DMS 273 treated with DMSO at 0.1 percent for 48 hours (cell line): ENCODE data around the gene PDHX.
"Not testable (repeated sequence)": the region's sequence is repeated elsewhere in the genome, so short reads cannot be mapped to it uniquely, and the experiment has no call there.

ENCODE experiments used
- DNase-seq: peaks from one replicate; lab custom pipeline; 2025; lab: John Stamatoyannopoulos, UW

The PDHX gene

DNA sequence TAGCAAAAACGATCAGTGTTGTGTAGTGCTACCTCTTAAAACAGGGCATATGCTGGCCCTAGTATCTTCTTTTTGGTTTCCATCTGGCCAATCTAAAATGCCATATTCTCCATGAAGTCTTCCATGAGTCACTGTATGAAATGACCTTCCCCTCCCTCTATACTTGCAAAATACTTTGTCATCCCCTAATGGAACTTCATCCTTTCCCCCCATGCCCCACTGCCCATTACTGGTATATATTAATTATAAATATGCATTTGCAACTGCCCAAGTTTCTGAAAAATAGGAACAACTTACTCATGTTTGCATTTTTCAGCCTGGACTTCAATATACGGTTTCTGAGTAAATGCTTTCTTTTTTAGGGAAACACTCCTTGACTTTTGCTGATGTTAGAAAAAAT lies 4.7 kb upstream of the PDHX start:
- DNase-seq = no peak

DNA sequence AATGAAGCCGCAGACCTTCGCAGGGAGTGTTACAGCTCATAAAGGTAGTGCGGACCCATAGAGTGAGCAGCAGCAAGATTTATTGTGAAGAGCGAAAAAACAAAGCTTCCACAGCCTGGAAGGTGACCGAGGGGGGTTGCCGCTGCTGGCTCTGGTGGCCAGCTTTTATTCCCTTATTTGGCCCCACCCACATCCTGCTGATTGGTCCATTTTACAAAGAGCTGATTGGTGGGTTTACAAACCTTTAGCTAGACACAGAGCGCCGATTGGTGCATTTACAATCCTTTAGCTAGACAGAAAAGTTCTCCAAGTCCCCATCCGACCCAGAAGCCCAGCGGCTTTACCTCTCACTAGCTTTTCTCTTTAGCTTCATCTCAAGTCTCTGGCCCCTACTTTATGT lies 2.9 kb upstream of the PDHX start:
- not testable (repeated sequence) for DNase-seq

DNA sequence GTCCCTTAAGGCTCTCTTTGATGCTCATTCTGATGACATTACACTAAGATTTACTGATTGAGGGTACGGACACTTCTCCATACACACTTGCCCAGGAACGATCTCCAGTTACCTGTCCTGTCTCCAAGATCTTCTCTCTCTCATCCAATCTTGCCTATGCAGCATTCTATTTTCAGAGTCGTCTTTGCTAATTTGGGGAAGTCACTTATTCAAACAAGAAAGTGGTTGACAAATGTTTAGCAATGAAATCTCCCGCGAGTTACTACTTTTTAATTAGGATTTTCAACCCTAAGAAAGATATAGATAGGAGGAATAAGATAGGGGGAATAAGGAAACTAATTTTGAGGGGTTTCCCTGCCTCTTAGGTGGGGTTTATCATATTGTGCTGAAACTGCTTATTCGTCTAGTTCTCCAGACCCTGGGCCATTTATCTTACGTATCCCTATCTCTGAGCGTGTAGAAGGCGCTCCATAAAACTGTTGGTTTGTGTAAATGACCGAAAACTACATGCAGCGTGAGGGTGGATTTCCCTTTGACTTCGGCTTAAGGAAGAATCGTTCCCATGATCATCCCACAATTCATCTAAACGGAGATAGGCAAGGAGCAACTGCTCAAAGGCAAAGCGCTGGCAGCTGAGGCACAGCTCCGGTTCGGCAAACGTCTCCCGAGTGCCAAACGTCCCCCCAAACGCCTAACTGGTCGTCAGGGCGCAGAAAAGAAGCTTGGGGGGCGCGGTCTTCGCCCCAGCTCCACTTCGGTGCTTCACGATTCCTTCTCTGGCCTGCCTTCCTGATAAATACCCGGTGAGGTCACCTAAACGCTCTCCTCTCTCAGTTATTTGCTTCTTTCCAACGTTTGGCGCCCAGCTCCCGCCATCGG lies 1.0 kb upstream of the PDHX start:
- no peak for DNase-seq

DNA sequence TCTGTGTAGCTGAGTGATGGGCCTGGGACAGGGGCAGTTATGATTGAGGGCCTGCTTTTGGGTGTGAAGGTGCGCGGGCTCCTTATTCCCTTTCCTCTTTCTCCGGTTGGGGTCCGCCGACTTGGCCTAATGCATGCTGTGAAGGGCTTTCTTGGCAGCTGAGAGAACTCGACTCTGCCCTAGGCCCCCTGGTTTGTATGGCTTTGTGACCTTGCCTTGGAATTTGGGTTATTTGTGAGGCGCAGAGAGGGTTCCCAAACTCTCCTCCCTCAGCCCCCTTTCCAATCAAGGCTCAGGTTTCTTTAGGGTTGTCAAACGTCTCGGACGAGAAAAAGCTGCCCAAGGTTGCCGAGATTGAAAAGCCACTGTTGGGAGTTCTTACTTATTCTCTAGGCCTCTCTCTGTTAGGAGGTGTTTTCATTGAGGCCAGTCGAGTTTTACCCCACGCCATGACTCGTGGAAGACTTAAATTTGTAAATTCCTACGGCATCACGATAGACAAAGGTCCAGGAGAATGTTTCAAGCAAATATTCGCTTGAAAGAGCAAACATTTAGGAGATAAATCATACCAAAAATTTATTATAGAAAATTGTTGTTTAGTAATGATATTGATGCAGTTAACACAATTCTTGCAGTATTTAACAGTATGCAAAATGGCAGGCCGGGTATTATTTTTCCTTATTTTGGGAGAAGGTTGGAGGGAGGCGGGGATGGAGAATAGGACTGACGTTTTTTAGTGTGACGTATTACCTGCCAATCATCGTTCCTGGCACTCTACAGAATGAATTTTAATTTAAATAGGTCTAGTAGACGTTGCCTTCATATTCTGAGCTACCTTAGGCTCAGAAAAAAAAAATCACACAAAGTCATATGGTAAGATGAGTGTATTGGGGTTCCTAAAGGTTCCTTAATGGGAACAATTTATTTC lies 689 bp downstream of the PDHX start:
- no peak for DNase-seq

DNA sequence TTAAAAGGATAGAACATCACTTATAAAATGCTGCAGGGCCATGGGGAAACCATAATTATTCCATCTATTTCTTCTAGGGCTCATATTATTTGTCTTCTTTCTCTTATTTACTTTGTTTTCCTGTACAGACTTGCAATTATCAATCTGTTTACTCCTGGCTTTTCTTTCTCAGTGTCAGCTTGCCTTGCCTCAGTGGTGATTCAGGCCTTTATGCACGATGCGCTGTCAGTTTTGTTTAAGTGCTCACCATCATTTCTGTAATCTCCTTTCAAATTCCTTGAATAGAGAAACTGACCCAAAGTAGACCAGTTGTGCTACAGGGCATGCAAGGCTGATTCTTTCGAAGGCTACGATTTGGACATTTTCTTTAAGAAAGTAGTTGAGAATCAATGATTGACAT lies 4.7 kb downstream of the PDHX start:
- DNase-seq = no peak

DNA sequence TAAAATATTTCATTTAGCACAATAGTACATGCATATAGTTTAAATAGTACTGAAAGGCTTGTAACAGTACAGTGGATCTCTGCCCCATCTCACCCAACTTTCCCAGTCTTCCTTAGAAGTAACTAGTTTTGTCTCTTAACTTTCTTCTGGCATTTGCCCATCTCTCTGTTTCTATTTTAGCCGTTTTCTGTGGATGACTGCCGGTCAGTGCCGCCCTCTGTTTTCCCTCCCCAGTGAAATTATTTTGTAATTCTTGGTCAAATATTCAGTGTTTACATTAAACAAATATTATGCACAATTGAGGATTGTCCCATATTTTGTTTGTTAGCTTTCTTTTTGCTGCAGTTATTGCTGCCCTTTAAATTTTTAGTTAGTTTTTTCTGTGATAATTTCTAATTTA lies 8.3 kb downstream of the PDHX start:
- no peak for DNase-seq

DNA sequence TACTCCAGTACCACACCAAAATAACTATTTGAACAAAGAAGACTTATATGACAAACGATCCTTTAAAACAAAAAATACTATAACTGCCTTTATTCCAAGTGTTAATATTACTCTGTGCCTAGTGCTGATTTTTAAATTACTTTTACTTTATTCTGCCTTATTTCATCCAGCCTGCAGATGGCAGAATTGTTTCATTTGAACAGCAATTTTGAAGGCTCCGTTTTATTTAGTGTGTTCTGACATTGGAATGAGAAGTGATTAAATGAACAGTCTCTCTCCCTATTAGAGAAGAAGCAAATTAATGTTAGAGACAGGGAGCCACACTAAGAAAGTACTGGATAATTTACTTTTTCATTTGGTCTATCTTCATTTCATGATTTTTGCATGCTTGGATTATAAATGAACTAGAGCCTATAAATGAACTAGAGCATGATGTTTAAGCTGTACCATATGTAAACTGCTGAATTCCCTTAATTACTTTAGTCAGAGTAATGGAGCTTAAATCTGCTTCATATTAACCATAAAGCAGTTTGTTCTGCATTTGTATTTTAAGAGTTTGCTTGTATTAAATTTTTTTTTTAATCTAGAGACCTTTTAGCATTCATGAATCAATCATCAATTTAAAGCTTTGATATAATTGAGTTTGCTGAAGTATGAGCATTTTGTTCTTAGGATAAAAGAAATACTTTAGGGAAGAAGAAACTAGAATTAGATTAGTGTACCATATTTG lies 9.8 kb downstream of the PDHX start:
- no peak for DNase-seq

DNA sequence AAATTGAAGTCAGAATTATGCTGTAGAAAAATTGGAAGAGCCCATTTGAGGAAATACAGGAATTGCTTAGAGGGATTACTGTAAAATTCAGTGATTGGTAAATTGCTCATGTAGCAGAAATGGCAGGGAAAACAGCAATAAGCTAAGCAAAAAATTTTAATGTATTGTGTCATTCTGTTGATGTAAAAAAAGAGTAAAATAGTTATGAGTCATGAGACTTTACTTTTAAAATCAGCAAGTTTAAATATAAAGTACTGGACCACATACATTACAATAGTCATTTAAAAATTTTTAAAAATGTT lies 10.4 kb downstream of the PDHX start:
- DNase-seq = no peak

DNA sequence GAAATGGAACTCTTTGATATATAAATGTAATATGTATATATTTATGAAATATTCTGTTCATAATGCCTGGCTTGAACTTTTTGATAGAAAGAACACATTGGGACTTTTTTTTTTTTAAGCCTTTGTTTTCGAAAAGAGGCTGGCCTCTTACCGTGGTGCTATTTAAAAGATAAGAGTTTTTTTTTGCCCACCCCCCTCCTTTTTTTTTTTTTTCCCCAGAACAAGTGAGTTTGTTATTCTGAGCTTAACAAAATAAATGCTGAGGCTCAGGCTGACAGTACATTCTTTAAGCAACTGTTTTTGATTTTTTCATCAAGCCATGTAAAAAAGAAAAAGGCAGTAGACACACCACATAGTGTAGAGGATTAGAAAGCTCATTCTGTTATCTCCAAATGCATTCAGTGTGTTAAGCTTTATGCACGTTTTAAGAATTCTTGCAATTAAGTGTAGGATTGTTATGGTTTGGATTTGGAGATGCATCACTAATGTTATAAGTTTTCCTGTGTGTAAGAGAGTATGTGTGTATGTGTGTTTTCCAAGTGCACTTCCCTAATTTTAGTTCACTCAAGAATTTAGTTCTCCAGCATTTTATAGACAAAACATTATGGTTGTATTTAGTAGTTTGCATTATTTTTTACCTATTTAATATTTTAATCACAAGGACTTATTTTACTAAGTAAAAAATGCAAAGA lies 12.0 kb downstream of the PDHX start:
- DNase-seq = no peak

DNA sequence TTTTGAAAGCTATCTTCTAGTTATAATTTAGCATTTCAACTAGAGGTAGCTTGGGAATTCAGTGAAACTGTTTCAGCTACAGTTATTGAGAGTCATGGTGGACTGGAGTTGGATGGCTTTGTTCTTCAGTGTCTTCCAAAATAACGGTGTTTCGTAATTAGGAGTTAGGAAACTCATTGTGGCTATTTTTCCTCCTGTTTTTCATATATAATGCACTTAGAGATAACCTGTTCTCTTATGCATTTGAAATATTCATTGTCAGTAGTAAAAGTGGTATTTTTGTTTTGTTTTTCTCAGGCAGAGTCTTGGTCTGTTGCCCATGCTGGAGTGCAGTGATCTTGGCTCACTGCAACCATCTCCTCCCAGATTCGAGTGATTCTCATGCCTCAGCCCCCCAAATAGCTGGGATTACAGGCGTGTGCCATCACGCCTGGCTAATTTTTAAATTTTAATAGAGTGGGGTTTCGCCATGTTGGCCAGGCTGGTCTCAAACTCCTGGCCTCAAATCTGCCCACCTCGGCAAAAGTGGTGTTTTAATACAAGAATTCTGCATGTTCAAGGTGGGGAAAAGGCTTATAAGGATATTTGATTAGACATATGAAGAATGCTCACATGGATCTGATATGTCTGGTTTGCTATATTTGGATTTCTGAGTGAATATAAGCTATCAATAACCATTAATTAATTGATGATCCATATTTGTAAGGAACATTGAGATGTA lies 12.7 kb downstream of the PDHX start:
- DNase-seq = no peak

DNA sequence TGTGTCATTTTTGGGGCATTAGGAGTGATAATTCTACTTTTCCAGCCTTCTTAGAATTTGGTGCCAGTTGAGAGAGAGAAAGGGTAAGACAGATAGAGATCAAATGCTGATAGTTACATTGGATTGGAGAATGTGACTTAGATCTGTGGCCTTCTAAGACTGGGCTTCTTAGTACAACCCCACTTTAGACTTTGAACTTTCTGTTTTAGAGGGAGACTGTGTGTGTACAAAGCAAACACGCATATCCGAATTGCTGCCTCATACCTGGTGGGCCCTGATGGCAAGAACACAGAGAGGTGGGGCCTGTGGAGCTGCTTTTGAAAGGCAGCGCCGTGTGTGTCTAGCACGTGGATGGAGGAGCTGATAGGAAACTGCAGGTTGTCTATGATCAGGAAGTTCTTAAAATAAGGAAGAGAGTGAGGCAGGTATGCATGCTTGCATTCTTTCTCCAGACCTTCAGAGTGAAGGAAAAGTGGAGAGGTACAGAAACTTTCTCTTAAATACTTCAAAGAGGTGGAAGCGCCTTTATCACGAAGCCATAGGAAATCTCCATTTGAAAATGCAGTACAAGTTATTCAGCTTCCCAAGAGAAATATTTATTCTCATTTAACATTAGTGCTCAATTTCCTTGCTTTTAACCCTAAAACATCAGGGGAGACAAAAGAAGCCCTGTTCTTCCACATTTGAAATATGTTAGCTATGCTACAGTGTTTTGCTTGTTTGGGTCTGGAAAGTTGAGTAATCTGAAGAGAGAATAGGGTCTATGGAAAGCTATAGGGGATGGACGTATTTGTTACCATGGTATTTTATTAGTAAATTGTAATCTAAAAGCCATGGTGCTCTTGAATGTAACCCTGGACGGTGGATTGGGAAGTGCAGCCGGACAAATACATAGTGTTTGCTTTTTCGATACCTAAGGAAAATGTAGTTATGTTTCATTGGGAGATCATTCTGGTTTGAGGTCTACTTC lies 13.7 kb downstream of the PDHX start:
- DNase-seq = no peak

DNA sequence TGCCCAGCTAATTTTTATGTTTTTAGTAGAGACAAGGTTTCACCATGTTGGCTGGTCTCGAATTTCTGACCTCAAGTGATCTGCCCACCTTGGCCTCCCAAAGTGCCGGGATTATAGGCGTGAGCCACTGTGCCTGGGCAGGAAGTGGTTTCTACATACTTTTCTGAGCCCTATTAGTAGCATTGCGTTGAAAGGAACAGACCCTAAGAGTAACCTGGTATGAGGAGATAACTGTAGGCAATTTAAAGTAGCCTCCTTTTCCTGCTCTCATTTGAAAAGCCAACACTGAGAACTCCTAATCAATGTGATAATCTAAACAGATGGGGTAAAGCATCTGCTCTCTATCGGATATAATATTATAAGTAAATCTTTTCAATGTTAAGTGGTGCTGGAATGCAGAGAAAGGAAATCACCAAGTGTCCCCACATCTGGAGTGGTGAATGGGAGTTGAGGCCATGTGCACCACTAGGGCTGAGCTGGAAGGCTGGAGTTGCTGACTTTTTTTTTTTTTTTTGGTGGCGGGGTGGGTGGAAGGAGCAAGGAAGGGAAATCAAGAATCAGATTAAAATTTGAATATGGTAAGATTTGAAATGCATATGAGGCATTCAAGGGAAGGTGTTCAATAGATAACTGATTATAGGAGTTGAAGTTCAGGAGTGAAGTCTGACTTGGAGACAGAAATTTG lies 20.7 kb downstream of the PDHX start:
- no peak for DNase-seq

DNA sequence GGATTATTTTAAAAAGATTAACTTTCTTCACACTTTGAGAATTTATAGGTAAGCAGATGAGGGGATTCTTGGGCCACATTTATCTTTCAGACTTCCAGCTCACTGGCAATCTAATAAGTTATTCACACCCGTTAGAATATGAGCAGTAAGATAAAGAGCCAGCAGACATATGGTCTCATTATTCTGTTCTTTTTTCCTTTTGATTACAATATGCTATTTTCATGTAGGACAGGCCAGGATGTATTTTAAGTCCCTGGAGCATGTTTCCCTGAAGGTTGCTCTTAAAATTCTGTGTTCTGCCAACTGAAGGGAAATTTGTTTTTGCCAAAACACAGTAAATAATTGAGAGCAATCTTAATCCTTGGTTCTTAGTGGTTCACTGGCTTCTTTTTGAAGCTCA lies 22.2 kb downstream of the PDHX start:
- DNase-seq = no peak

DNA sequence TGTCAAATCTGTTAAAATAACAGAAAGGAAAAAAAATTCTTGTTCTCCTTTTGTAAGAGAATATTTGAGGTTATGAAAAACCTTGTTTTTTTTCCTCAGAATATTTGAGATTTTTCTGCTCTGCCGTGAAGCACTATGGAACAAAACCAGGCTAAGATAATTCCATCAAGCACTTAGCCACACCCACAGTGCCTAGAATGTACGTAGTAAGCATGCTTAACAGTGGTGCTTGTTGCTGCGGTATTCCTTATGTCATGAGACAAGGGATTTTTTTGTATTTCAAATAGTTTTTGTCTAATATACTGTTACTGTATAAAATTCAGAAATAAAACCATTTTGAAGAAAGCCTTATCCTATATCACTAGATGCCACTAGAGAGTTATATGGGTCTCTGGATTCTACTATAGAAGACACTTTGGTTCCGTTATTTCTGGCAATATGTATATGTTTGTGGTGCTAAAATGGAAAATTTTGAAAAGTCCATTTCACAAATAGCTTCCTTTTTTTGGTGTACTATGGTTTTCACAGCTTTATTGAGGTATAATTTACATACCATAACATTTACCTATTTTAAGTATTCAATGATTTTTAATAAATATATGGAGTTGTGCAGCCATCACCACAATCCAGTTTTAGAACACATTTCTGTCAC lies 23.7 kb downstream of the PDHX start:
- DNase-seq = no peak

DNA sequence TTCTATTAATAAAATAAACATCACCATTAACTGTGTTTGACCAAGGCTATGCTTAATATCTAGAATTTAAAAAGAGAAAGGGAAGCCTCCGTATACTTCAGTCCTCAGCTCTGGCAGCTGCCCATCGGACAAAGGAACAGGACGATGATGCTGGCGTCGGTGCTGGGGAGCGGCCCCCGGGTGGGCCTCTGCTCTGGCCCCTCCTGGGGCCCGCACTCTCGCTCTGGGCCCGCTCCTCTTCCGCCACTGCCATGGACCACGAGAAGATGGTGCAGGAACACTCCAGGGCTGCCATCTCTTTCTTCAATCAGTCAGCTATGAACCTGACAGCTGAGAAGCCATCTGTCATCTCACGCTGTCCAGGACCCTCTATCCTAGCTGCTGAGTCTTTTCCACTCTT lies 25.3 kb downstream of the PDHX start:
- DNase-seq = no peak

DNA sequence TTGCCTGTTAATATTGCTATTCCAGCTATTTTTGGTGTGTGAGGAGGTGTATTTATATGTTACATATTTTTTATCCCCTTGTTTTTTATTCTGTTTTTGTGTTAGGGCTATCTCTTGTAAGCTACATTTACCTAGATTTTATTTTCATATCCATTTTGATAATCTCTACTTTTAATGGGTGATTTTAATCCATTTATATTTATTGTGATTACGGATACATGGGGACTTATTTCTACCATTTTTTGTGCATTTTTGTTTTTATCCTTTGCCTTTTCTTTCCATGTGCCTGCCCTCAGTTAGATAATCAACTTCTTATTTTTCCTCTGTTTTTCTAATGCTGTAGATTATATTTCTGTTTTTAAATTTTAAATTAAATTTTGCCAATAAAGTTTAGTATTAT lies 28.3 kb downstream of the PDHX start:
- no peak for DNase-seq

DNA sequence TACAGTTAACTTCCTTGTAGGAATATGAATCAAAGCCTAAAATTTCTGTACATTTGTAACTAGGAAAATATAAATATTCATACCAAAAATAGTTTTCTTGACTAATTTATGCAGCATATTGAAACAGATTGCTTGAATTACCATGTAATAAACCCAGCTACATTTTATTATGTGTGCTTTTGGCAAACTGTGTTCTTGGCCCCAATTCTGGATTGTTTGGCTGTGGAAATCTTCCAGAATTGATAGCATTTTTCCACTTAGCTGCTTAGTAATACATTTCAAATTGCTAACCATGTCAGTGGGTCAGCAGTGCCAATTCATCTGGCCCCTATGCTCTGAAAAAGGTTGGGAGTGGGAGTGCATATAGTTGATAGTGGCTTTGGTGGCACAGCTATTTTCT lies 32.3 kb downstream of the PDHX start:
- no peak for DNase-seq

DNA sequence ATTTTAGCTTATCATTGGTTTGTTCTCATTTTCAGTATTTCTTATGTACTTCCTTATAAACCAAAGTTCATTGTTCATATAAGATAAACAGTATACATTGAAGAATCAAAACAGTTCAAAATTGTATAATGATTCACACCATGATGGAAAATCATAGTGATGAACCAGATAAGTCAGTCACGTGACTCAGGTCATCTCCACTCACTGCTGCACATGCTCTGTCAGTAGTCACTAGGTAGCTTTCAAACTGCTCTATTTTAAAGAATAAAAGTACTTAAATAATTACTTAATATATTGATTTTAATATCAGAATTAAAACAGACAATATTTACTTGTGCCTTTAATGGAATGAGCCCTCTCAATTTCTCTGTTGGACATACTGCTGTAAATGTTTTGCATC lies 37.5 kb downstream of the PDHX start:
- no peak for DNase-seq

DNA sequence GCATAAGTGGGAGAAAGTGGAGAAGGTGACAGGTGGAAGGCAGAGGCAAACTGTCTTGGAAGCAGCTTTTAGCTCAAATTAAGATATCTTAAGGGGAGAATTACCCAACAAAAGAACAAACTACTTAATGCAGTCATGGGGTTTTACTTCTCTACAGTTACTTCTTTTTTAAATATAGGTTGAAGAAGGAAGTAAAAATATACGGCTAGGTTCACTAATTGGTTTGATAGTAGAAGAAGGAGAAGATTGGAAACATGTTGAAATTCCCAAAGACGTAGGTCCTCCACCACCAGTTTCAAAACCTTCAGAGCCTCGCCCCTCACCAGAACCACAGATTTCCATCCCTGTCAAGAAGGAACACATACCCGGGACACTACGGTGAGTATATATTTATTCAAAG lies 40.8 kb downstream of the PDHX start:
- no peak for DNase-seq
